ENCODE data around the gene CCDC169.

Gene CCDC169

GRCh38 chr13:36214163-36214921 is 83.3 kb downstream of the CCDC169 start, which contains the start of gene SOHLH2:
TSS of gene SOHLH2 (minus strand) at chr13:36214556. CDS start at chr13:36214526, 30 bp downstream.
- no peaks in the 10 kb centered on the region for H3K36me3 ChIP-seq (ENCODE audit: insufficient read depth, low read length)
- no peaks in the 10 kb centered on the region for H3K27me3 ChIP-seq (ENCODE audit: insufficient read depth, low read length)
- H3K4me2 ChIP-seq (ENCODE audit: low read length): no peak within 1 kb of the TSS
- H3K9me3 ChIP-seq (ENCODE audit: low read length): no peaks in the 10 kb centered on the region
- no peaks in the 10 kb centered on the region for H3K9me2 ChIP-seq (ENCODE audit: low read depth, low read length)
- no peak within 1 kb of the TSS for H2AFZ ChIP-seq (ENCODE audit: low read length)
- no peaks in the 10 kb centered on the region for H3K4me1 ChIP-seq (ENCODE audit: insufficient read depth, low read length, severe bottlenecking)
- H3K4me3 ChIP-seq (ENCODE audit: low read depth, low read length, poor library complexity, severe bottlenecking): no peak within 1 kb of the TSS
- no peak within 1 kb of the TSS for H3K9ac ChIP-seq (ENCODE audit: low read length)
- no peaks in the 10 kb centered on the region for H4K20me1 ChIP-seq (ENCODE audit: insufficient read depth, low read length)
- no peak within 1 kb of the TSS for H3K27ac ChIP-seq (ENCODE audit: low read depth, low read length, poor library complexity, severe bottlenecking)
- no peaks in the 10 kb centered on the region for H3K79me2 ChIP-seq (ENCODE audit: insufficient read depth, low read length)
- TF ChIP-seq EZH2 (IDR thresholded peaks at IDR 0.05; ENCODE audit: borderline replicate concordance, low read length) (no peak), CTCF (IDR thresholded peaks at IDR 0.05; ENCODE audit: low read length) (no peak)
- H3F3A ChIP-seq (ENCODE audit: insufficient read depth, low read length): no peaks in the 10 kb centered on the region

- Histone ChIP-seq H3K4me1 (ENCODE audit: insufficient read depth, low read length, severe bottlenecking) (no peaks in the 10 kb centered on the region), H3K27me3 (ENCODE audit: insufficient read depth, low read length) (no peaks in the 10 kb centered on the region), H3K9me3 (ENCODE audit: low read length) (no peaks in the 10 kb centered on the region), H3K36me3 (ENCODE audit: insufficient read depth, low read length) (no peaks in the 10 kb centered on the region), H3K27ac (ENCODE audit: low read depth, low read length, poor library complexity, severe bottlenecking) (no peak overlapping the region), H3K9me2 (ENCODE audit: low read depth, low read length) (no peaks in the 10 kb centered on the region), H3K9ac (ENCODE audit: low read length) (no peak overlapping the region), H3K79me2 (ENCODE audit: insufficient read depth, low read length) (no peaks in the 10 kb centered on the region), H4K20me1 (ENCODE audit: insufficient read depth, low read length) (no peaks in the 10 kb centered on the region), H3K4me2 (ENCODE audit: low read length) (no peak overlapping the region), H3F3A (ENCODE audit: insufficient read depth, low read length) (no peaks in the 10 kb centered on the region), H2AFZ (ENCODE audit: low read length) (no peak overlapping the region), H3K4me3 (ENCODE audit: low read depth, low read length, poor library complexity, severe bottlenecking) (no peak overlapping the region)
- TF ChIP-seq EZH2 (IDR thresholded peaks at IDR 0.05; ENCODE audit: borderline replicate concordance, low read length) (no peak), CTCF (IDR thresholded peaks at IDR 0.05; ENCODE audit: low read length) (no peak)
Measured at GRCh38 chr13:36212789-36213188, 84.8 kb downstream of the CCDC169 start.

- Histone ChIP-seq H3K9me2 (ENCODE audit: low read depth, low read length) (no peaks in the 10 kb centered on the region), H3K79me2 (ENCODE audit: insufficient read depth, low read length) (no peaks in the 10 kb centered on the region), H3K9ac (ENCODE audit: low read length) (no peak overlapping the region), H3K36me3 (ENCODE audit: insufficient read depth, low read length) (no peaks in the 10 kb centered on the region), H3K9me3 (ENCODE audit: low read length) (no peaks in the 10 kb centered on the region), H3K27ac (ENCODE audit: low read depth, low read length, poor library complexity, severe bottlenecking) (no peak overlapping the region), H3K4me1 (ENCODE audit: insufficient read depth, low read length, severe bottlenecking) (no peaks in the 10 kb centered on the region), H3K4me2 (ENCODE audit: low read length) (no peak overlapping the region), H3F3A (ENCODE audit: insufficient read depth, low read length) (no peaks in the 10 kb centered on the region), H4K20me1 (ENCODE audit: insufficient read depth, low read length) (no peaks in the 10 kb centered on the region), H3K27me3 (ENCODE audit: insufficient read depth, low read length) (no peaks in the 10 kb centered on the region), H2AFZ (ENCODE audit: low read length) (no peak overlapping the region), H3K4me3 (ENCODE audit: low read depth, low read length, poor library complexity, severe bottlenecking) (no peak overlapping the region)
- TF ChIP-seq CTCF (IDR thresholded peaks at IDR 0.05; ENCODE audit: low read length): no peak
- TF ChIP-seq EZH2 (IDR thresholded peaks at IDR 0.05; ENCODE audit: borderline replicate concordance, low read length): no peak
Measured at GRCh38 chr13:36211567-36211966, 86.0 kb downstream of the CCDC169 start.

Measured in OCI-LY1 (cell line).